Hepatocyte (in vitro differentiated cells): ENCODE data around the gene REG3G.

Experiments used
- EZH2 ChIP-seq: fragments of 200-600 bp; sonication (generic); IDR thresholded peaks from 2 replicates; pipeline ENCODE4 v1.6.1; 2016; ENCODE audit warnings: antibody characterized with exemption, mild to moderate bottlenecking, borderline replicate concordance
- TF ChIP-seq, protein P1 (sequence below): fragments of 200-600 bp; sonication (generic); IDR thresholded peaks from 2 replicates; pipeline ENCODE4 v1.5.1; 2016; ENCODE audit warnings: antibody characterized with exemption, mild to moderate bottlenecking; ENCODE audit not compliant: poor library complexity

GRCh38 chr2:78980871-78981270, 44.6 kb upstream of the REG3G start:
- TF ChIP-seq, protein P1, sequence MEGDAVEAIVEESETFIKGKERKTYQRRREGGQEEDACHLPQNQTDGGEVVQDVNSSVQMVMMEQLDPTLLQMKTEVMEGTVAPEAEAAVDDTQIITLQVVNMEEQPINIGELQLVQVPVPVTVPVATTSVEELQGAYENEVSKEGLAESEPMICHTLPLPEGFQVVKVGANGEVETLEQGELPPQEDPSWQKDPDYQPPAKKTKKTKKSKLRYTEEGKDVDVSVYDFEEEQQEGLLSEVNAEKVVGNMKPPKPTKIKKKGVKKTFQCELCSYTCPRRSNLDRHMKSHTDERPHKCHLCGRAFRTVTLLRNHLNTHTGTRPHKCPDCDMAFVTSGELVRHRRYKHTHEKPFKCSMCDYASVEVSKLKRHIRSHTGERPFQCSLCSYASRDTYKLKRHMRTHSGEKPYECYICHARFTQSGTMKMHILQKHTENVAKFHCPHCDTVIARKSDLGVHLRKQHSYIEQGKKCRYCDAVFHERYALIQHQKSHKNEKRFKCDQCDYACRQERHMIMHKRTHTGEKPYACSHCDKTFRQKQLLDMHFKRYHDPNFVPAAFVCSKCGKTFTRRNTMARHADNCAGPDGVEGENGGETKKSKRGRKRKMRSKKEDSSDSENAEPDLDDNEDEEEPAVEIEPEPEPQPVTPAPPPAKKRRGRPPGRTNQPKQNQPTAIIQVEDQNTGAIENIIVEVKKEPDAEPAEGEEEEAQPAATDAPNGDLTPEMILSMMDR: no peak
- TF ChIP-seq EZH2: no peak
